GM20000 (cell line): ENCODE data around the gene TPST1.
"Not testable (repeated sequence)": the region's sequence is repeated elsewhere in the genome, so short reads cannot be mapped to it uniquely, and the experiment has no call there.

Source experiments
- DNase-seq: peaks from one replicate; pipeline ENCODE4 v3.0.0; 2012; ENCODE audit warnings: low spot score
- CTCF ChIP-seq: IDR thresholded peaks from 2 replicates; pipeline ENCODE4 v1.5.1; 2012; ENCODE audit warnings: mild to moderate bottlenecking, control low read depth; ENCODE audit errors: extremely low read depth, missing control alignments

The TPST1 gene

GRCh38 chr7:66204822-66205740 is at the start of gene TPST1:
TSS of gene TPST1 (plus strand) at chr7:66205334. CDS start at chr7:66240426, 35,092 bp downstream.
- peak; percentile 38 for TF ChIP-seq CTCF
- DNase-seq: peak; percentile 100

GRCh38 chr7:66156035-66156434 is 49.1 kb upstream of the TPST1 start:
- DNase-seq: not testable (repeated sequence)

- no peak for DNase-seq
- no peak for TF ChIP-seq CTCF
Measured at GRCh38 chr7:66157060-66157459, 48.1 kb upstream of the TPST1 start.

- TF ChIP-seq CTCF: no peak
- no peak for DNase-seq
Measured at GRCh38 chr7:66162622-66163021, 42.5 kb upstream of the TPST1 start.

GRCh38 chr7:66163186-66163610 is 41.9 kb upstream of the TPST1 start:
- no peak for DNase-seq
- no peak for TF ChIP-seq CTCF

- no peak for DNase-seq
- TF ChIP-seq CTCF: no peak
Measured at GRCh38 chr7:66164356-66164755, 40.8 kb upstream of the TPST1 start.

GRCh38 chr7:66167773-66168387 is 37.3 kb upstream of the TPST1 start:
- DNase-seq: no peak

More at GRCh38 chr7:66167773-66168387, 37.3 kb upstream of the TPST1 start:
- no peak for TF ChIP-seq CTCF
